IMR-90 (cell line): ENCODE data around the gene LAMA5. TPM values are rescaled to one million over a fixed set of nuclear protein-coding genes. Genes with fewer than 3 reads are reported as not detected.

ENCODE experiments used
- ATAC-seq: fragments of 200-7000 bp; cut with Tn5 transposase; 2 replicates; pipeline ENCODE4 v1.9.1; 2020; ENCODE audit warnings: low read depth, mild to moderate bottlenecking, moderate library complexity
- BruUV-seq: library from RNA; stranded (reverse); fragments of 400-500 nt; replicated peaks from 2 replicates; lab custom pipeline; 2021; lab: Mats Ljungman, UMichigan
- CTCF ChIA-PET: fragments of 300-600 bp; formaldehyde crosslinking; extraction: SDS; loops from one replicate; lab custom pipeline; 2021; ENCODE audit warnings: antibody characterized with exemption; lab: Yijun Ruan, JAX
- POLR2A ChIA-PET: fragments of 300-600 bp; sonication (Branson Sonifier 250); formaldehyde crosslinking; loops from one replicate; lab custom pipeline; 2022; ENCODE audit warnings: antibody characterized with exemption; ENCODE audit not compliant: unreplicated experiment; lab: Charles Lee
- DNase-seq: peaks from one replicate; pipeline ENCODE4 v3.0.0; 2013
- H2AFZ ChIP-seq: replicated peaks from 2 replicates; pipeline ENCODE3; 2013; ENCODE audit warnings: low read length, mild to moderate bottlenecking; ENCODE audit not compliant: poor library complexity
- H2AK5ac ChIP-seq: 2 replicates; pipeline ENCODE4 v1.6.1; 2013; ENCODE audit warnings: low read depth, low read length, inconsistent platforms
- H2AK9ac ChIP-seq: replicated peaks from 2 replicates; pipeline ENCODE3; 2013; ENCODE audit warnings: mild to moderate bottlenecking, low read depth, low read length, moderate library complexity; ENCODE audit not compliant: poor library complexity
- H2BK120ac ChIP-seq: 2 replicates; pipeline ENCODE4 v1.6.1; 2013; ENCODE audit warnings: low read depth, low read length, inconsistent platforms
- H2BK15ac ChIP-seq: 3 replicates; pipeline ENCODE4 v1.6.1; 2013; ENCODE audit warnings: low read depth, low read length, inconsistent platforms
- H2BK20ac ChIP-seq: 2 replicates; pipeline ENCODE4 v1.6.1; 2013; ENCODE audit warnings: low read depth, mild to moderate bottlenecking, inconsistent platforms, low read length, moderate library complexity
- H2BK5ac ChIP-seq: 2 replicates; pipeline ENCODE4 v1.6.1; 2013; ENCODE audit warnings: mild to moderate bottlenecking, low read depth, low read length, inconsistent platforms; ENCODE audit not compliant: poor library complexity, severe bottlenecking
- H3K14ac ChIP-seq: replicated peaks from 2 replicates; pipeline ENCODE4 v1.6.1; 2013; ENCODE audit warnings: low read depth, low read length, inconsistent platforms
- H3K18ac ChIP-seq: 2 replicates; pipeline ENCODE4 v1.6.1; 2013; ENCODE audit warnings: low read depth, low read length, control low read depth
- H3K23ac ChIP-seq: 2 replicates; pipeline ENCODE4 v1.6.1; 2013; ENCODE audit warnings: low read depth, low read length, inconsistent platforms
- H3K27ac ChIP-seq: 2 replicates; pipeline ENCODE4 v1.5.1; 2013; ENCODE audit warnings: mild to moderate bottlenecking, control low read depth, low read length; ENCODE audit not compliant: insufficient read depth
- H3K27me3 ChIP-seq: 2 replicates; pipeline ENCODE4 v1.6.1; 2013; ENCODE audit warnings: low read length; ENCODE audit not compliant: control insufficient read depth, insufficient read depth
- H3K36me3 ChIP-seq: 2 replicates; pipeline ENCODE4 v1.6.1; 2013; ENCODE audit warnings: low read length, mixed read lengths; ENCODE audit not compliant: control insufficient read depth, insufficient read depth
- H3K4ac ChIP-seq: 2 replicates; pipeline ENCODE4 v1.6.1; 2013; ENCODE audit warnings: low read depth, low read length, inconsistent platforms
- H3K4me1 ChIP-seq: 2 replicates; pipeline ENCODE4 v1.6.1; 2013; ENCODE audit warnings: low read length, mixed read lengths; ENCODE audit not compliant: control insufficient read depth, insufficient read depth
- H3K4me2 ChIP-seq: 2 replicates; pipeline ENCODE4 v1.6.1; 2013; ENCODE audit warnings: low read depth, mild to moderate bottlenecking, control low read depth, low read length, moderate library complexity
- H3K4me3 ChIP-seq: 2 replicates; pipeline ENCODE4 v1.5.1; 2013; ENCODE audit warnings: low read depth, mild to moderate bottlenecking, control low read depth, low read length, moderate library complexity; ENCODE audit not compliant: insufficient read depth
- H3K56ac ChIP-seq: 2 replicates; pipeline ENCODE4 v1.6.1; 2013; ENCODE audit warnings: low read length, inconsistent platforms; ENCODE audit not compliant: insufficient read depth; ENCODE audit errors: extremely low read depth
- H3K79me1 ChIP-seq, 2 experiments: 2 replicates each; pipeline ENCODE4 v1.6.1; 2013; ENCODE audit warnings: low read length in 2 of 2, inconsistent platforms in 1 of 2, low read depth in 1 of 2
- H3K9ac ChIP-seq: 2 replicates; pipeline ENCODE4 v1.6.1; 2013; ENCODE audit warnings: low read depth, low read length, control low read depth
- H3K9me1 ChIP-seq: 2 replicates; pipeline ENCODE4 v1.6.1; 2013; ENCODE audit warnings: low read length, inconsistent platforms; ENCODE audit not compliant: insufficient read depth
- H3K9me3 ChIP-seq: 2 replicates; pipeline ENCODE4 v1.6.1; 2013; ENCODE audit warnings: low read length; ENCODE audit not compliant: control insufficient read depth, insufficient read depth
- H4K20me1 ChIP-seq: 2 replicates; pipeline ENCODE4 v1.6.1; 2013; ENCODE audit warnings: low read length, inconsistent platforms; ENCODE audit not compliant: insufficient read depth
- H4K5ac ChIP-seq: 2 replicates; pipeline ENCODE4 v1.6.1; 2013; ENCODE audit warnings: mild to moderate bottlenecking, low read depth, low read length, control low read depth
- H4K8ac ChIP-seq, 2 experiments: 2 replicates each; pipeline ENCODE4 v1.6.1; 2013; ENCODE audit warnings: low read depth in 2 of 2, low read length in 2 of 2, control low read depth in 1 of 2, inconsistent platforms in 1 of 2
- H4K91ac ChIP-seq: 2 replicates; pipeline ENCODE4 v1.6.1; 2013; ENCODE audit warnings: low read depth, low read length, inconsistent platforms; ENCODE audit not compliant: insufficient read depth
- BHLHE40 ChIP-seq: fragments of 150-350 bp; IDR thresholded peaks from 2 replicates; pipeline ENCODE4 v1.6.1; 2016; ENCODE audit warnings: mild to moderate bottlenecking, low read depth, low read length
- CHD1 ChIP-seq: IDR thresholded peaks from 2 replicates; pipeline ENCODE4 v1.6.1; 2012; ENCODE audit warnings: low read depth, low read length, improper control_type of control experiment
- CTCF ChIP-seq: conservative IDR thresholded peaks from 2 replicates; pipeline ENCODE4 v1.5.1; 2012; ENCODE audit warnings: mild to moderate bottlenecking, low read depth, low read length, improper control_type of control experiment
- ELK1 ChIP-seq: fragments of 150-350 bp; IDR thresholded peaks from 2 replicates; pipeline ENCODE4 v1.6.1; 2016; ENCODE audit warnings: low read depth, mild to moderate bottlenecking, low read length, moderate library complexity, borderline replicate concordance
- FOS ChIP-seq: fragments of 150-350 bp; IDR thresholded peaks from 2 replicates; pipeline ENCODE4 v1.6.1; 2016; ENCODE audit warnings: low read depth, low read length
- MAFK ChIP-seq: IDR thresholded peaks from 2 replicates; pipeline ENCODE4 v1.6.1; 2012; ENCODE audit warnings: low read depth, low read length, improper control_type of control experiment
- MAZ ChIP-seq: IDR thresholded peaks from 2 replicates; pipeline ENCODE4 v1.6.1; 2012; ENCODE audit warnings: low read depth, mild to moderate bottlenecking, low read length, improper control_type of control experiment, moderate library complexity, borderline replicate concordance
- MXI1 ChIP-seq: IDR thresholded peaks from 2 replicates; pipeline ENCODE4 v1.6.1; 2012; ENCODE audit warnings: low read depth, mild to moderate bottlenecking, low read length, moderate library complexity, borderline replicate concordance
- NFE2L2 ChIP-seq: fragments of 150-350 bp; IDR thresholded peaks from 2 replicates; pipeline ENCODE4 v1.6.1; 2016; ENCODE audit warnings: low read depth, mild to moderate bottlenecking, low read length
- POLR2A ChIP-seq: IDR thresholded peaks from 2 replicates; pipeline ENCODE4 v1.6.1; 2012; ENCODE audit warnings: mild to moderate bottlenecking, low read depth, low read length
- RAD21 ChIP-seq: IDR thresholded peaks from 2 replicates; pipeline ENCODE4 v1.6.1; 2012; ENCODE audit warnings: low read length, improper control_type of control experiment
- RCOR1 ChIP-seq: IDR thresholded peaks from 2 replicates; pipeline ENCODE4 v1.6.1; 2012; ENCODE audit warnings: mild to moderate bottlenecking, low read length, improper control_type of control experiment; ENCODE audit not compliant: insufficient replicate concordance
- RFX5 ChIP-seq: IDR thresholded peaks from 2 replicates; pipeline ENCODE4 v1.8.0; 2012; ENCODE audit warnings: low read depth, mild to moderate bottlenecking, low read length, moderate library complexity
- WGBS, 2 experiments: methylation state at CpG; one replicate each; pipeline versions ENCODE4 v1.1.5 to v1.1.7; 2013; ENCODE audit warnings: missing lambda C conversion rate in 2 of 2; ENCODE audit not compliant: insufficient read length in 1 of 2; ENCODE audit errors: extremely low coverage in 2 of 2; 5-methylcytosine and 5-hydroxymethylcytosine counted together
- dilution Hi-C: fragments of 300-500 bp; cut with HindIII; formaldehyde crosslinking; loops from one replicate; pipeline ENCODE4 v1.14.3; 2018; ENCODE audit warnings: low sequenced_read_pairs; ENCODE audit not compliant: unreplicated experiment
- in situ Hi-C: fragments of 300-500 bp; cut with MboI; formaldehyde crosslinking; loops from 3 replicates; pipeline ENCODE4 v1.14.3; 2019; ENCODE audit warnings: low sequenced_read_pairs, inconsistent platforms, mixed read lengths
- intact Hi-C: fragments of 100-400 bp; cut with micrococcal nuclease; formaldehyde crosslinking; loops from 2 replicates; pipeline ENCODE4 v1.10.0; 2022
- polyA plus RNA-seq, 3 experiments: library from polyadenylated mRNA; depleted of rRNA; stranded (reverse); fragments of >200 nt; gene quantifications; 2 replicates each; pipeline ENCODE4 v1.2.3, GENCODE V29; 2012; ENCODE audit warnings: low replicate concordance in 1 of 3
- total RNA-seq: library from RNA; depleted of rRNA; stranded (reverse); fragments of >200 nt; gene quantifications from 2 replicates; pipeline ENCODE4 v1.2.3, GENCODE V29; 2012

The LAMA5 gene
- total and polyA plus RNA-seq, 2 of the 4 experiments (the other 2 are of a cell fraction) = 0.90 to 7.3 TPM

GRCh38 chr20:62359043-62359490, 8.0 kb downstream of the LAMA5 start:
- H3K9me1 ChIP-seq = no peaks in the 10 kb centered on the region
- no peak overlapping the region for H4K91ac ChIP-seq
- H3K9ac ChIP-seq = no peak overlapping the region
- WGBS, 2 experiments = 100% methylated on average over 2 of the region's 16 CpGs; no CpG with 5 or more reads in 1 of the 2 experiments
- H3K4me3 ChIP-seq = no peak overlapping the region
- peaks cover 4% of the 10 kb centered on the region; the same call in 1 of the 2 replicates for H3K36me3 ChIP-seq
- H3K4me2 ChIP-seq = no peak overlapping the region
- H2AK5ac ChIP-seq = no peak overlapping the region
- H3K27me3 ChIP-seq = no peaks in the 10 kb centered on the region
- H4K20me1 ChIP-seq = peaks cover 4% of the 10 kb centered on the region; the same call in 1 of the 2 replicates
- no peak overlapping the region for H3K14ac ChIP-seq
- H3K56ac ChIP-seq = no peak overlapping the region
- no peak overlapping the region for H2BK20ac ChIP-seq
- H2BK5ac ChIP-seq = no peak overlapping the region
- H4K5ac ChIP-seq = no peak overlapping the region
- H3K4me1 ChIP-seq = peaks cover 28% of the 10 kb centered on the region
- CTCF ChIA-PET = no interaction called here
- H3K9me3 ChIP-seq = no peaks in the 10 kb centered on the region
- dilution Hi-C loops (no loop called here), intact Hi-C loops (no loop called here), in situ Hi-C loops (no loop called here)
- no peak for DNase-seq
- BruUV-seq = no TSS peak
- no peak overlapping the region for H2AK9ac ChIP-seq
- H3K4ac ChIP-seq = no peak overlapping the region
- H2AFZ ChIP-seq = peak overlapping the region; percentile 33
- no peak overlapping the region for H3K18ac ChIP-seq
- no peak overlapping the region for H2BK15ac ChIP-seq
- no peak overlapping the region for H4K8ac ChIP-seq
- TF ChIP-seq MAZ (no peak), ELK1 (no peak), POLR2A (no peak), NFE2L2 (no peak), MAFK (no peak), BHLHE40 (no peak), RCOR1 (no peak), MXI1 (no peak), CHD1 (no peak), FOS (no peak), CTCF (no peak), RAD21 (no peak), RFX5 (no peak)
- H2BK120ac ChIP-seq = no peak overlapping the region
- no peak overlapping the region for H3K27ac ChIP-seq
- H3K23ac ChIP-seq = no peak overlapping the region
- no peaks in the 10 kb centered on the region for H3K79me1 ChIP-seq
- POLR2A ChIA-PET = no interaction called here
- no peak for ATAC-seq
